ENCODE measurements around the gene CLSTN3. TPM values are rescaled to one million over a fixed set of nuclear protein-coding genes. Genes with fewer than 3 reads are reported as not detected.

CLSTN3 gene
- total and polyA plus RNA-seq, 2 experiments from 2014 or later: 5.0 to 46.9 TPM

- Histone ChIP-seq H3K27me3 (ENCODE audit: insufficient read depth) (no peaks in the 10 kb centered on the region), H3K4me3 (no peak overlapping the region), H3K4me1 (ENCODE audit: insufficient read depth) (no peaks in the 10 kb centered on the region), H3K79me2 (replicated peaks; ENCODE audit: insufficient read depth) (no peaks in the 10 kb centered on the region), H3K36me3 (ENCODE audit: insufficient read depth) (no peaks in the 10 kb centered on the region; the same call in 1 of the 2 replicates), H3K27ac (ENCODE audit: low read depth) (no peak overlapping the region), H2AFZ (no peak overlapping the region), H4K20me1 (replicated peaks; ENCODE audit: insufficient read depth) (no peaks in the 10 kb centered on the region; the same call in 1 of the 2 replicates), H3K4me2 (no peak overlapping the region), H3K9me2 (ENCODE audit: insufficient read depth) (no peaks in the 10 kb centered on the region), H3F3A (replicated peaks; ENCODE audit: low read depth) (no peaks in the 10 kb centered on the region)
- Mint-ChIP-seq H3K9me3 (no peaks in the 10 kb centered on the region; the same call in 2 of the 3 replicates), H3K4me1 (no peaks in the 10 kb centered on the region), H3K27ac (no peak overlapping the region), H3K27me3 (ENCODE audit: insufficient read depth, low read depth, poor library complexity) (peaks cover 2% of the 10 kb centered on the region), H3K4me3 (no peak overlapping the region), H3K36me3 (ENCODE audit: low read depth) (peaks cover 6% of the 10 kb centered on the region)
- TF ChIP-seq STAT1 (IDR thresholded peaks at IDR 0.05; ENCODE audit: unreplicated experiment) (no peak), CREB1 (CRISPR knock-in tag; IDR thresholded peaks at IDR 0.05; ENCODE audit: low read depth) (no peak), JUNB (IDR thresholded peaks at IDR 0.05; ENCODE audit: unreplicated experiment) (no peak), ZNF462 (CRISPR knock-in tag; IDR thresholded peaks at IDR 0.05) (no peak), EZH2phosphoT487 (IDR thresholded peaks at IDR 0.05; ENCODE audit: unreplicated experiment) (no peak), POLR2AphosphoS5 (IDR thresholded peaks at IDR 0.05; ENCODE audit: low read depth) (no peak), ZNF331 (CRISPR knock-in tag; IDR thresholded peaks at IDR 0.05; ENCODE audit: low read depth) (no peak), ETS1 (IDR thresholded peaks at IDR 0.05) (no peak), ZNF114 (CRISPR knock-in tag; IDR thresholded peaks at IDR 0.05) (no peak), CTCF (conservative IDR thresholded peaks at IDR 0.05; ENCODE audit: low read depth in 2 of 2) (no peak), NANOG (IDR thresholded peaks at IDR 0.05; ENCODE audit: borderline replicate concordance) (no peak), REST (IDR thresholded peaks at IDR 0.05; ENCODE audit: unreplicated experiment) (no peak)
- ATAC-seq: no peak
- DNase-seq (ENCODE audit: low spot score): no peak
These were observed 20.2 kb downstream of the CLSTN3 start for GRCh38 chr12:7150356-7150755.
